ENCODE data around the gene NPB. TPM values are rescaled to one million over a fixed set of nuclear protein-coding genes. Genes with fewer than 3 reads are reported as not detected.
A peak's percentile ranks its signal among the peaks of the same experiment; 100 is the strongest.

The NPB gene
- total RNA-seq, 1 experiment from 2014 or later: 0.34 TPM

GRCh38 chr17:81925860-81926450 lies 23.9 kb downstream of the NPB start:
- no peak for DNase-seq (ENCODE audit: low read depth)

GRCh38 chr17:81926451-81927151 lies 24.6 kb downstream of the NPB start:
- peak; percentile 83 for DNase-seq (ENCODE audit: low read depth)

- no peak for DNase-seq (ENCODE audit: low read depth)
Measured at GRCh38 chr17:81927152-81927652, 25.2 kb downstream of the NPB start.

GRCh38 chr17:81927653-81928543 lies 25.9 kb downstream of the NPB start, which contains the start of gene MAFG:
Gene MAFG (minus strand): TSS chr17:81927735. CDS start chr17:81923185, 4,550 bp downstream.
- DNase-seq (ENCODE audit: low read depth): peak; percentile 95

GRCh38 chr17:81928544-81929252 lies 26.7 kb downstream of the NPB start:
- no peak for DNase-seq (ENCODE audit: low read depth)

GRCh38 chr17:81929253-81930141 lies 27.5 kb downstream of the NPB start:
- no peak for DNase-seq (ENCODE audit: low read depth)

GRCh38 chr17:81930142-81931125 lies 28.4 kb downstream of the NPB start:
- DNase-seq (ENCODE audit: low read depth): no peak

GRCh38 chr17:81931189-81931556 lies 29.1 kb downstream of the NPB start:
- no peak for DNase-seq (ENCODE audit: low read depth)

- no peak for DNase-seq (ENCODE audit: low read depth)
Measured at GRCh38 chr17:81931557-81932332, 29.7 kb downstream of the NPB start.

GRCh38 chr17:81932333-81932983 lies 30.4 kb downstream of the NPB start:
- DNase-seq (ENCODE audit: low read depth): no peak

GRCh38 chr17:81933178-81933699 lies 31.2 kb downstream of the NPB start:
- DNase-seq (ENCODE audit: low read depth): no peak

- no peak for DNase-seq (ENCODE audit: low read depth)
Measured at GRCh38 chr17:81934098-81934757, 32.2 kb downstream of the NPB start.

GRCh38 chr17:81934850-81935708 lies 33.0 kb downstream of the NPB start:
- no peak for DNase-seq (ENCODE audit: low read depth)

- DNase-seq (ENCODE audit: low read depth): no peak
Measured at GRCh38 chr17:81935709-81936084, 33.7 kb downstream of the NPB start.

- no peak for DNase-seq (ENCODE audit: low read depth)
Measured at GRCh38 chr17:81939218-81939617, 37.2 kb downstream of the NPB start.

GRCh38 chr17:81939881-81940385 lies 37.9 kb downstream of the NPB start:
- DNase-seq (ENCODE audit: low read depth): no peak
